ENCODE measurements around the gene TSPAN2.
"Not testable (repeated sequence)": the region's sequence is repeated elsewhere in the genome, so short reads cannot be mapped to it uniquely, and the experiment has no call there.

DNA sequence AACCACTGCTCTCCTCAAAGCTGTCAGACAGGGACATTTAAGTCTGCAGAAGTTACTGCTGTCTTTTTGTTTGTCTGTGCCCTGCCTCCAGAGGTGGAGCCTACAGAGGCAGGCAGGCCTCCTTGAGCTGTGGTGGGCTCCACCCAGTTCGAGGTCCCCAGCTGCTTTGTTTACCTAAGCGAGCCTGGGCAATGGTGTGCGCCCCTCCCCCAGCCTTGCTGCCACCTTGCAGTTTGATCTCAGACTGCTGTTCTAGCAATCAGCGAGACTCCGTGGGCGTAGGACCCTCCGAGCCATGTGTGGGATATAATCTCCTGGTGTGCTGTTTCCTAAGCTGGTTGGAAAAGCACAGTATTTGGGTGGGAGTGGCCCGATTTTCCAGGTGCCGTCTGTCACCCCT lies 69.8 kb downstream of the TSPAN2 start:
- TF ChIP-seq, protein P1, sequence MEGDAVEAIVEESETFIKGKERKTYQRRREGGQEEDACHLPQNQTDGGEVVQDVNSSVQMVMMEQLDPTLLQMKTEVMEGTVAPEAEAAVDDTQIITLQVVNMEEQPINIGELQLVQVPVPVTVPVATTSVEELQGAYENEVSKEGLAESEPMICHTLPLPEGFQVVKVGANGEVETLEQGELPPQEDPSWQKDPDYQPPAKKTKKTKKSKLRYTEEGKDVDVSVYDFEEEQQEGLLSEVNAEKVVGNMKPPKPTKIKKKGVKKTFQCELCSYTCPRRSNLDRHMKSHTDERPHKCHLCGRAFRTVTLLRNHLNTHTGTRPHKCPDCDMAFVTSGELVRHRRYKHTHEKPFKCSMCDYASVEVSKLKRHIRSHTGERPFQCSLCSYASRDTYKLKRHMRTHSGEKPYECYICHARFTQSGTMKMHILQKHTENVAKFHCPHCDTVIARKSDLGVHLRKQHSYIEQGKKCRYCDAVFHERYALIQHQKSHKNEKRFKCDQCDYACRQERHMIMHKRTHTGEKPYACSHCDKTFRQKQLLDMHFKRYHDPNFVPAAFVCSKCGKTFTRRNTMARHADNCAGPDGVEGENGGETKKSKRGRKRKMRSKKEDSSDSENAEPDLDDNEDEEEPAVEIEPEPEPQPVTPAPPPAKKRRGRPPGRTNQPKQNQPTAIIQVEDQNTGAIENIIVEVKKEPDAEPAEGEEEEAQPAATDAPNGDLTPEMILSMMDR (conservative IDR thresholded peaks at IDR 0.05; ENCODE audit: low read depth, low read length) = not testable (repeated sequence)
- TF ChIP-seq RFX5 (IDR thresholded peaks at IDR 0.05; ENCODE audit: low read depth, low read length) = not testable (repeated sequence)

Data from IMR-90 (cell line).